Measurements from ENCODE around the gene CACNA2D2. TPM values are rescaled to one million over a fixed set of nuclear protein-coding genes. Genes with fewer than 3 reads are reported as not detected.

The CACNA2D2 gene
- total RNA-seq, 1 donor from 2014 or later = 1.00 TPM

GRCh38 chr3:50532062-50532705 is 28.8 kb upstream of the CACNA2D2 start:
- H3K27me3 Mint-ChIP-seq (ENCODE audit: low read depth, unreplicated experiment) = peaks cover 59% of the 10 kb centered on the region
- H3K27ac Mint-ChIP-seq (ENCODE audit: unreplicated experiment) = no peak overlapping the region
- Histone ChIP-seq H3K36me3 (ENCODE audit: insufficient read depth, low read length) (no peaks in the 10 kb centered on the region), H3K4me1 (ENCODE audit: insufficient read depth, low read length) (no peaks in the 10 kb centered on the region), H3K9me3 (ENCODE audit: insufficient read depth, low read depth, low read length) (no peaks in the 10 kb centered on the region), H3K27me3 (ENCODE audit: insufficient read depth, low read length) (peaks cover 32% of the 10 kb centered on the region), H2AFZ (ENCODE audit: low read depth, low read length) (no peak overlapping the region), H3K4me2 (ENCODE audit: low read length) (no peak overlapping the region), H4K20me1 (ENCODE audit: insufficient read depth, low read length) (peaks cover 5% of the 10 kb centered on the region), H3K79me2 (ENCODE audit: insufficient read depth, low read length) (no peaks in the 10 kb centered on the region), H3K9ac (ENCODE audit: low read length) (no peak overlapping the region), H3K4me3 (ENCODE audit: insufficient read depth, low read depth, low read length) (no peak overlapping the region), H3K27ac (ENCODE audit: low read depth, low read length) (no peak overlapping the region)
- no peak for TF ChIP-seq CTCF (IDR thresholded peaks at IDR 0.05; ENCODE audit: insufficient read depth, low read depth, low read length)
- TF ChIP-seq EZH2 (IDR thresholded peaks at IDR 0.05; ENCODE audit: insufficient read depth, low read length) = no peak
- no peaks in the 10 kb centered on the region for H3K36me3 Mint-ChIP-seq (ENCODE audit: low read depth, unreplicated experiment)
- no peak overlapping the region for H3K4me3 Mint-ChIP-seq (ENCODE audit: unreplicated experiment)
- peaks cover 14% of the 10 kb centered on the region for H3K4me1 Mint-ChIP-seq (ENCODE audit: low read depth, unreplicated experiment)
- DNase-seq (ENCODE audit: low read depth) (no peak), FAIRE-seq (no peak)
- H3K9me3 Mint-ChIP-seq (ENCODE audit: unreplicated experiment) = no peaks in the 10 kb centered on the region

DNA sequence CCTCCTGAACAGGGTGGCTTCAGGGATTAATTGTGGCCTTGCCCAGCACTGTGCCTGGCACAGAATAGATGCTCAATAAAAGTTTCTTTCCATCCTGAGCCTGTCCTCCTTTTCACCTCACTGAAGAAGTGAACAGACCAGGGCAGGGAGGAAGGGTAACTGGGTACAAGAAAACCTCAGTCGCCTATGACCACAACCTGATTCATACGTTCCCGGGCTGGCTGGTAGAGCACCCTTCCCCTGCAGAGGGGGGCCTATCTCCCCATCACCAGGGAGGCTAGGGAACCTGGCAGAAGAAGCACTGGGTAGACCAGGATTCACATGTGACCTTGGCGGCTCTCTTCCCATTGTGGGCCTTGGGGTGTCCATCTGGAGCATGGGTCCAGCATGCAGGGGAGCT is 27.8 kb upstream of the CACNA2D2 start:
- H3K27me3 ChIP-seq (ENCODE audit: insufficient read depth, low read length) = peaks cover 32% of the 10 kb centered on the region
- Mint-ChIP-seq H3K4me1 (ENCODE audit: low read depth, unreplicated experiment) (peaks cover 14% of the 10 kb centered on the region), H3K27me3 (ENCODE audit: low read depth, unreplicated experiment) (peaks cover 54% of the 10 kb centered on the region), H3K9me3 (ENCODE audit: unreplicated experiment) (no peaks in the 10 kb centered on the region), H3K27ac (ENCODE audit: unreplicated experiment) (no peak overlapping the region), H3K36me3 (ENCODE audit: low read depth, unreplicated experiment) (no peaks in the 10 kb centered on the region), H3K4me3 (ENCODE audit: unreplicated experiment) (no peak overlapping the region)
- peaks cover 5% of the 10 kb centered on the region for H4K20me1 ChIP-seq (ENCODE audit: insufficient read depth, low read length)
- H3K4me1 ChIP-seq (ENCODE audit: insufficient read depth, low read length) = no peaks in the 10 kb centered on the region
- H3K4me2 ChIP-seq (ENCODE audit: low read length) = no peak overlapping the region
- TF ChIP-seq EZH2 (IDR thresholded peaks at IDR 0.05; ENCODE audit: insufficient read depth, low read length) = no peak
- no peak for TF ChIP-seq CTCF (IDR thresholded peaks at IDR 0.05; ENCODE audit: insufficient read depth, low read depth, low read length)
- FAIRE-seq (no peak), DNase-seq (ENCODE audit: low read depth) (no peak)
- no peak overlapping the region for H3K4me3 ChIP-seq (ENCODE audit: insufficient read depth, low read depth, low read length)
- no peaks in the 10 kb centered on the region for H3K9me3 ChIP-seq (ENCODE audit: insufficient read depth, low read depth, low read length)
- no peak overlapping the region for H3K27ac ChIP-seq (ENCODE audit: low read depth, low read length)
- no peaks in the 10 kb centered on the region for H3K36me3 ChIP-seq (ENCODE audit: insufficient read depth, low read length)
- no peak overlapping the region for H3K9ac ChIP-seq (ENCODE audit: low read length)
- H2AFZ ChIP-seq (ENCODE audit: low read depth, low read length) = no peak overlapping the region
- H3K79me2 ChIP-seq (ENCODE audit: insufficient read depth, low read length) = no peaks in the 10 kb centered on the region
